BE2C (cell line): Measurements from ENCODE around the gene HDGFL2.

ENCODE experiments used
- DNase-seq: peaks from one replicate; pipeline ENCODE4 v3.0.0-alpha.2; 2020
- H3K27me3 ChIP-seq: fragments of 250-450 bp; sonication (Bioruptor Pico); 2 replicates; pipeline ENCODE4 v1.5.1; 2020; ENCODE audit warnings: mild to moderate bottlenecking
- H3K36me3 ChIP-seq: fragments of 250-450 bp; sonication (Bioruptor Pico); 2 replicates; pipeline ENCODE4 v1.5.1; 2020; ENCODE audit warnings: mild to moderate bottlenecking
- H3K4me1 ChIP-seq: fragments of 250-450 bp; sonication (Bioruptor Pico); 2 replicates; pipeline ENCODE4 v1.5.1; 2020
- H3K4me3 ChIP-seq: 2 replicates; pipeline ENCODE4 v1.5.1; 2011; ENCODE audit warnings: low read depth, low read length
- H3K9me3 ChIP-seq: fragments of 250-450 bp; sonication (Bioruptor Pico); 2 replicates; pipeline ENCODE4 v1.5.1; 2020
- TF ChIP-seq, protein P1 (sequence below): IDR thresholded peaks from 2 replicates; pipeline ENCODE4 v1.5.1; 2012; ENCODE audit warnings: mild to moderate bottlenecking, low read depth, low read length

The HDGFL2 gene

DNA sequence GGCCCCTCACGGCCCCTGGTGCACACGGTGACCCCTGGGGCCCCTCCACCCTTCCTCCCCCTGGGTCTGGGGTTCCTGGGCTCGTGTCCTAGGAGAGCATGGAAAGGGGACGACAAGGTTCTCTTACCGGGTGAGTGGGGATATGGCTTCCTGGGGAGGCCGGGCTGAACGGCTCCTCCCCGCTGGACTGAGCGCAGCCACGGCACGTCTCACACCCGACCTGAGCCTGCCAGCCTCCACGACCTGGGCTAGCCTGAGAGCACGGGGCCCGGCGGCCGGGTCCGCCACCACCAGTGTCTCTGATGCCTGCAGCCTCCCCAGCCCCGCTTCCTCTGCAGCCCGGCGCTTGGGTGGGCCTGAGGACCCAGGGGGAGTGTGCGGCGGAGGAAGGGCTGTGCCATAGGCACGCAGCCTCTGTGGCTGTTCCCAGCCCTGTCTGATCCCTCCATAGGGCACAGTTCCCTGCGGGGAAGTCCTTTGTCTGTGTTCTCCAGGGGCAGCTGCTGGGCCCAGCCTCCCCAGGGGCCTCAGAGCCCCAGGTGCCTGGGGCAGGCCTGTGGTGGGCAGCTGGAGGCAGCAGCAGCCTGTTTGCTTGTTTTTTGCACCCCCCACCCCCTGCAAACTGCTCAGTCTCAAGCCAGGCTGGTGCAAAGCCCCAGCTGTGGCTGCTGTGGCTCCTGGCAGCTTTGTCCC lies 31.2 kb downstream of the HDGFL2 start:
- H3K9me3 ChIP-seq = no peaks in the 10 kb centered on the region
- peak; percentile 77 for DNase-seq
- H3K27me3 ChIP-seq = no peaks in the 10 kb centered on the region
- peaks cover 30% of the 10 kb centered on the region for H3K36me3 ChIP-seq
- no peak overlapping the region for H3K4me3 ChIP-seq
- no peaks in the 10 kb centered on the region for H3K4me1 ChIP-seq
- TF ChIP-seq, protein P1, sequence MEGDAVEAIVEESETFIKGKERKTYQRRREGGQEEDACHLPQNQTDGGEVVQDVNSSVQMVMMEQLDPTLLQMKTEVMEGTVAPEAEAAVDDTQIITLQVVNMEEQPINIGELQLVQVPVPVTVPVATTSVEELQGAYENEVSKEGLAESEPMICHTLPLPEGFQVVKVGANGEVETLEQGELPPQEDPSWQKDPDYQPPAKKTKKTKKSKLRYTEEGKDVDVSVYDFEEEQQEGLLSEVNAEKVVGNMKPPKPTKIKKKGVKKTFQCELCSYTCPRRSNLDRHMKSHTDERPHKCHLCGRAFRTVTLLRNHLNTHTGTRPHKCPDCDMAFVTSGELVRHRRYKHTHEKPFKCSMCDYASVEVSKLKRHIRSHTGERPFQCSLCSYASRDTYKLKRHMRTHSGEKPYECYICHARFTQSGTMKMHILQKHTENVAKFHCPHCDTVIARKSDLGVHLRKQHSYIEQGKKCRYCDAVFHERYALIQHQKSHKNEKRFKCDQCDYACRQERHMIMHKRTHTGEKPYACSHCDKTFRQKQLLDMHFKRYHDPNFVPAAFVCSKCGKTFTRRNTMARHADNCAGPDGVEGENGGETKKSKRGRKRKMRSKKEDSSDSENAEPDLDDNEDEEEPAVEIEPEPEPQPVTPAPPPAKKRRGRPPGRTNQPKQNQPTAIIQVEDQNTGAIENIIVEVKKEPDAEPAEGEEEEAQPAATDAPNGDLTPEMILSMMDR = no peak

DNA sequence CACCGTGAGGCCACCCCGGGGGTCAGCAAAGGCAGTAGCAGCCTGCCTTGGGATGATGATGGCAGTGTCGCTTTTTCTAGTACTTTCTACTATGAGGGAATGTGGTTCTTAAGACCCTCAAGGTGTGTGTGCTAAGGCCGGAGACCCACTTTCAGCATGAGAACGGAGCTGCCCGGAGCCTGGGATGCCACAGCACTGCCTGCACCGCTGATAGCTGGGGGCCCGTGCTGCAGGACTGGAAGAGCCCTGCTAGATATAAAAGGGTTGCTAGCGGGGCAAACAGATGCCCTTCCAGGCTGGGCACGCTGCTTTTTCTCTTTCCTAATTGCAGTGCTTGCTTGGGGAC lies 31.7 kb downstream of the HDGFL2 start:
- Histone ChIP-seq H3K4me3 (no peak overlapping the region), H3K4me1 (no peaks in the 10 kb centered on the region), H3K27me3 (no peaks in the 10 kb centered on the region), H3K9me3 (no peaks in the 10 kb centered on the region), H3K36me3 (peaks cover 24% of the 10 kb centered on the region)
- TF ChIP-seq, protein P1 = no peak
- DNase-seq = no peak

DNA sequence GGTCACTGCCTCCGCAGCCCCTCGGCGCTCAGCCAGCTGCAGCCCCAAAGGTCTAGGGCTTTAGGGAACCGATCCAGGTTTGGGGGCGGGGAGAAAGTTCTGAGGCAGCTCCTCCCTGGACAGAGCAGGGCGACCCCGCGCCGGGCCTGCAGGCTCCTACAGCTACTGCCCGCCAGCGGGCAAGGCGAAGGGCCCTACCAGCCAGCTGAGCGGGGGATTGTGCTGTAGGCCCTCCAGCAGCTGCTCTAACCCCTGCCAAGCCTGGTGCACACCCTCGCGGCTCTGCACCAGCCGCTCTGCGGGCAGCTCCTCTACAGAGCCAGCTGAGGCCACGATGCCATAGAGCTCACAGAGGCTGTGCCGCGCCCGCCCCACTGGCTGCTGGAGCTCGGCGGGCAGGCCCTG lies 32.2 kb downstream of the HDGFL2 start:
- Histone ChIP-seq H3K27me3 (no peaks in the 10 kb centered on the region), H3K4me1 (no peaks in the 10 kb centered on the region), H3K36me3 (peaks cover 23% of the 10 kb centered on the region), H3K4me3 (no peak overlapping the region), H3K9me3 (no peaks in the 10 kb centered on the region)
- no peak for DNase-seq
- TF ChIP-seq, protein P1 = no peak

DNA sequence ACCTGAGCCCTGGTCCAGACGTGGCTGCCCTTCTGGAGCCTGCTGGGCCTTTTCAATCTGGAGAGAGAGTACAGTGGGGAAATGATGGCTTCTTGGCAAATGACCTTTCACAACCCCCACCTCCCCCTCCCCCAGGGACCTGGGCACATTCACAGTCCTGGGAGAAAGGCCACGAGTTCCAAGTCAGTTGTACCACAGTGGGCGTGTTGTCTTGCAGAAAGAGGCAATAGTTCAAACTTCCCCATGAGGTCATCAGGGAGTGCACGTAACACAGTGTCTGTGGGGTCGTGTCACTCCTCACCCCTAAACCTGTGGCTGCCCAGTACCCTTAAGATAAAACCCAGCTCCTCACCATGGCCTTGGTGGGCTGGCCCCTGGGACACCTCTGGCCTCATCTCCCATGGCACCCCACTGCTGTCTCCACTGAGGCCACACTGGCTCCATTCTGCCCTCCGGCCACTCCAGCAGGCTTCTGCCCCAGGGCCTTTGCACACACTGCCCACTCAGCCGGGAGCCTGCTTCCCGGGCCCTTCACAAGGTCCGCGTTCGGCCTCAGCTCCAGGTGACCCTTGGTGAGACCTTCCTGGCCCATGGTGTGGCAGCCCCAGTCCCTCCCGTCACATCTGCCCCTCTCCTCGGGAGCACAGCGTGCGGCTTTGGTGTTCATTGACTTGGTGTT lies 32.9 kb downstream of the HDGFL2 start:
- TF ChIP-seq, protein P1 = no peak
- no peaks in the 10 kb centered on the region for H3K27me3 ChIP-seq
- H3K4me3 ChIP-seq = no peak overlapping the region
- no peaks in the 10 kb centered on the region for H3K9me3 ChIP-seq
- H3K36me3 ChIP-seq = peaks cover 23% of the 10 kb centered on the region
- no peaks in the 10 kb centered on the region for H3K4me1 ChIP-seq
- DNase-seq = no peak

DNA sequence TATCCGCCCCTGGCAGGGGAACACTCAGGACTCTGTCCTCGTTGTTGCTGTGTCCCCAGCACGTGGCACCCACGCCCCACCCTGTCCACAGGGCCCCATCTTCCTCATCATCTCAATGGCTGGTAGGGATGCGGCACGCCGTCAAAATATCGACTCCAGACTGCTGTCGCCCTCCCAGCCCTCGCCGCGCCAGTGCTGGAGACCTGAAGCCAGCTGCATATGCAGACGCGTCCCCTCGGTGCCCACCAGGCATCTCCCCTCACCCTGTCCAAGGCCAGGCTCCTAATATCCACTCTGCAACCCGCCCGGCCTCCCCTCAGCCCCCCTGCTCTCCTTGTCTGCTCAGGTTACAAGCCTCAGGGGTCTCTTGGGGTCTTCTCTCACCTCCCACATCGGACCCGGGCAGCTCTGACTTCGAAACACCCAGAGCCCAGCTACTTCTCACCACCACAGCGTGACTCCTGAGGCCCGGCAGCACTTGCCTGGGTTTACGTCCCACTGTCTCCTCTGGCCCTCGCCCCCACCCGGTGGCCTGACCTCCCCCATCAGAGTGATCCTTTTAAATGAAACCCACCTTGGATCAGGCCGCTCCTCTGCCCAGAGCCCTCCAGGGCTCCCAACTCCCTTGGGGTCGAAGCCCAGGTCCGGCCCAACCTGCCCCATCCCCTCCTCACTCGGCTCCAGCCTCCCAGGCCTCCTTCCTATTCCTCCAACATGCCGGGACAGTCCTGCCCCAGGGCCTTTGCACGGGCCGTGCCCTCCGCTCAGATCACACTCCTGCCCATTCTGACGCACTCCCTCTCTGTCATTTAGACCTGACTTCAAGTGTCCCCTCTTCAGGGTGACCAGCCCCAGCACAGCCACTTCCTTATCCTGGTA lies 33.7 kb downstream of the HDGFL2 start:
- TF ChIP-seq, protein P1 = no peak

More for the DNA sequence above, 33.7 kb downstream of the HDGFL2 start:
- no peak for DNase-seq
- no peak overlapping the region for H3K4me3 ChIP-seq
- H3K9me3 ChIP-seq = no peaks in the 10 kb centered on the region
- no peaks in the 10 kb centered on the region for H3K27me3 ChIP-seq
- H3K36me3 ChIP-seq = peaks cover 21% of the 10 kb centered on the region
- no peaks in the 10 kb centered on the region for H3K4me1 ChIP-seq
